ENCODE measurements around the gene MRPL51. TPM values are rescaled to one million over a fixed set of nuclear protein-coding genes. Genes with fewer than 3 reads are reported as not detected.
A peak's percentile ranks its signal among the peaks of the same experiment; 100 is the strongest.

MRPL51 gene
- total RNA-seq, 1 donor from 2014 or later, result 202 TPM

DNA sequence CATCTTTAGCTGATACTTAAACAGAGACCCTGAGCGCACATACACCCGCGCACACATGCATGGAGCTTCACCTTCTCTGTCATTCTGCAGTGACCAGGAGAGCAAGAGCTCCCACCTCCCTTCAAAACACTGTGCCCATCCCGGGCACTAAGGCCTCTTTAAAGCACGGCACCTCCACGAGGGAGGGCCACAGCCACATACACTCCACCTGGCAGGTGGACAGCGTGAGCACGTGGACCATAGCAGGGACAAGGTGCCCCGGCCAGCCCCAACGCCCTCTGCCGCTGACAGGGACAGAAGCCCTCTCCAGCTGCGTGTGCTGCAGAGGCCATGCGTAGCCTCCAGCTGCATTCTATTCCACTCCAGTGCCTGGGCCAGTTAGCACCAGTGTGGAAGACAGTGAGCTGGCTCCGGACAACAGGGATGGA is 46.7 kb upstream of the MRPL51 start:
- peak overlapping the region; percentile 45 for H3K4me2 ChIP-seq (ENCODE audit: low read length)
- no peak for FAIRE-seq
- peaks cover 34% of the 10 kb centered on the region for H3K4me1 ChIP-seq (ENCODE audit: insufficient read depth, low read length)
- Mint-ChIP-seq H3K27me3 (ENCODE audit: low read depth, unreplicated experiment) (no peaks in the 10 kb centered on the region), H3K4me1 (ENCODE audit: low read depth, unreplicated experiment) (peaks cover 22% of the 10 kb centered on the region), H3K27ac (ENCODE audit: unreplicated experiment) (peak overlapping the region; percentile 87), H3K36me3 (ENCODE audit: low read depth, unreplicated experiment) (peaks cover 31% of the 10 kb centered on the region), H3K9me3 (ENCODE audit: unreplicated experiment) (no peaks in the 10 kb centered on the region), H3K4me3 (ENCODE audit: unreplicated experiment) (peak overlapping the region; percentile 89)
- no peak overlapping the region for H2AFZ ChIP-seq (ENCODE audit: low read depth, low read length)
- DNase-seq (ENCODE audit: low read depth), result no peak
- no peaks in the 10 kb centered on the region for H3K27me3 ChIP-seq (ENCODE audit: insufficient read depth, low read length)
- peak overlapping the region; percentile 11 for H3K27ac ChIP-seq (ENCODE audit: low read depth, low read length)
- TF ChIP-seq CTCF (IDR thresholded peaks at IDR 0.05; ENCODE audit: insufficient read depth, low read depth, low read length) (no peak), EZH2 (IDR thresholded peaks at IDR 0.05; ENCODE audit: insufficient read depth, low read length) (no peak)
- H3K79me2 ChIP-seq (ENCODE audit: insufficient read depth, low read length), result peaks cover 53% of the 10 kb centered on the region
- no peak overlapping the region for H3K9ac ChIP-seq (ENCODE audit: low read length)
- no peak overlapping the region for H3K4me3 ChIP-seq (ENCODE audit: insufficient read depth, low read depth, low read length)
- H3K9me3 ChIP-seq (ENCODE audit: insufficient read depth, low read depth, low read length), result no peaks in the 10 kb centered on the region
- peaks cover 65% of the 10 kb centered on the region for H4K20me1 ChIP-seq (ENCODE audit: insufficient read depth, low read length)
- peaks cover 37% of the 10 kb centered on the region for H3K36me3 ChIP-seq (ENCODE audit: insufficient read depth, low read length)

DNA sequence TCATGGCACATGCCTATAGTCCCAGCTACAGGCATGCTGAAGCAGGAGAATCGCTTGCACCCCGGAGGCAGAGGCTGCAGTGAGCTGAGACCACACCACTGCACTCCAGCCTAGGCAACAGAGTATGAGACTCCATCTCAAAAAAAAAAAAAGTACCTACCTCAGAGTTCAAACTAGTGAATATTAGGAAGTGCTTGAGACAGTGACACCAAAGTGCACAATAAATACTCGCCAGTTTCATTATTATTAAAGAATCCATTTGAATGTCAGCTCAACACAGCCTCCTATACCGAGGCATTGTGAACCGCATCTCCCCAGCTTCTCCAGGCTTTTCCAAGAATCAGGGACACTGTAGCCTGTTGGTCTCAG is 46.2 kb upstream of the MRPL51 start:
- H3K4me3 Mint-ChIP-seq (ENCODE audit: unreplicated experiment), result peak overlapping the region; percentile 89
- Histone ChIP-seq H3K27ac (ENCODE audit: low read depth, low read length) (no peak overlapping the region), H2AFZ (ENCODE audit: low read depth, low read length) (no peak overlapping the region), H3K79me2 (ENCODE audit: insufficient read depth, low read length) (peaks cover 53% of the 10 kb centered on the region), H3K4me2 (ENCODE audit: low read length) (no peak overlapping the region), H3K27me3 (ENCODE audit: insufficient read depth, low read length) (no peaks in the 10 kb centered on the region), H3K4me3 (ENCODE audit: insufficient read depth, low read depth, low read length) (no peak overlapping the region), H3K9me3 (ENCODE audit: insufficient read depth, low read depth, low read length) (no peaks in the 10 kb centered on the region), H3K4me1 (ENCODE audit: insufficient read depth, low read length) (peaks cover 34% of the 10 kb centered on the region), H3K36me3 (ENCODE audit: insufficient read depth, low read length) (peaks cover 33% of the 10 kb centered on the region), H3K9ac (ENCODE audit: low read length) (no peak overlapping the region), H4K20me1 (ENCODE audit: insufficient read depth, low read length) (peaks cover 67% of the 10 kb centered on the region)
- FAIRE-seq (no peak), DNase-seq (ENCODE audit: low read depth) (no peak)
- peaks cover 31% of the 10 kb centered on the region for H3K36me3 Mint-ChIP-seq (ENCODE audit: low read depth, unreplicated experiment)
- H3K27ac Mint-ChIP-seq (ENCODE audit: unreplicated experiment), result peak overlapping the region; percentile 87
- H3K9me3 Mint-ChIP-seq (ENCODE audit: unreplicated experiment), result no peaks in the 10 kb centered on the region
- no peak for TF ChIP-seq EZH2 (IDR thresholded peaks at IDR 0.05; ENCODE audit: insufficient read depth, low read length)
- TF ChIP-seq CTCF (IDR thresholded peaks at IDR 0.05; ENCODE audit: insufficient read depth, low read depth, low read length), result no peak
- H3K27me3 Mint-ChIP-seq (ENCODE audit: low read depth, unreplicated experiment), result no peaks in the 10 kb centered on the region
- peaks cover 22% of the 10 kb centered on the region for H3K4me1 Mint-ChIP-seq (ENCODE audit: low read depth, unreplicated experiment)

DNA sequence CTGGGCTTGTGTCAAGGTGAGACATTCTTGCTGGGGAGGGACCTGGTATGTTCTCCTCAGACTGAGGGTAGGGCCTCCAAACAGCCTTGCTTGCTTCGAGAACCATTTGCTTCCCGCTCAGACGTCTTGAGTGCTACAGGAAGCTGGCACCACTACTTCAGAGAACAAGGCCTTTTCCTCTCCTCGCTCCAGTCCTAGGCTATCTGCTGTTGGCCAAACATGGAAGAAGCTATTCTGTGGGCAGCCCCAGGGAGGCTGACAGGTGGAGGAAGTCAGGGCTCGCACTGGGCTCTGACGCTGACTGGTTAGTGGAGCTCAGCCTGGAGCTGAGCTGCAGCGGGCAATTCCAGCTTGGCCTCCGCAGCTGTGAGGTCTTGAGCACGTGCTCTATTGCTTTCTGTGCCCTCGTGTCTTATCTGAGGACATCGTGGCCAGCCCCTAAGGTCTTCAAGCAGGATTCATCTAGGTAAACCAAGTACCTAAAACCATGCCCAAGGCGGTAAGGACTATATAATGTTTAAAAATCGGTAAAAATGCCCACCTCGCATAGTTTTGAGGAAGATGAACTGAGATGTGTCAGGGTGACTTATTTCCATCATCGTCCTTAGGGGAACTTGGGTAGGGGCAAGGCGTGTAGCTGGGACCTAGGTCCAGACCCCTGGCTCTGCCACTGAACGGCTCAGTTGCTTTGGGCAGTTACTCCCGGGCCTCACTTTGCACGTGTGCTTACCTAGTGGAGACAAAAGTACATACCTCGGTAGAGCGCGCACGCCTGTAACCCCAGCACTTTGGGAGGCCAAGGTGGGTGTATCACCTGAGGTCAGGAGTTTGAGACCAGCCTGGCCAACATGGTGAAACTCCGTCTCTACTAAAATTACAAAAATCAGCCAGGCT is 45.6 kb upstream of the MRPL51 start:
- Histone ChIP-seq H3K4me3 (ENCODE audit: insufficient read depth, low read depth, low read length) (no peak overlapping the region), H3K27ac (ENCODE audit: low read depth, low read length) (peak overlapping the region; percentile 35), H3K4me1 (ENCODE audit: insufficient read depth, low read length) (peaks cover 39% of the 10 kb centered on the region), H3K4me2 (ENCODE audit: low read length) (peak overlapping the region; percentile 1), H4K20me1 (ENCODE audit: insufficient read depth, low read length) (peaks cover 67% of the 10 kb centered on the region), H3K36me3 (ENCODE audit: insufficient read depth, low read length) (peaks cover 32% of the 10 kb centered on the region), H2AFZ (ENCODE audit: low read depth, low read length) (no peak overlapping the region), H3K9me3 (ENCODE audit: insufficient read depth, low read depth, low read length) (no peaks in the 10 kb centered on the region), H3K27me3 (ENCODE audit: insufficient read depth, low read length) (no peaks in the 10 kb centered on the region), H3K9ac (ENCODE audit: low read length) (peak overlapping the region; percentile 36), H3K79me2 (ENCODE audit: insufficient read depth, low read length) (peaks cover 52% of the 10 kb centered on the region)
- no peak for FAIRE-seq
- peak overlapping the region; percentile 87 for H3K27ac Mint-ChIP-seq (ENCODE audit: unreplicated experiment)
- no peaks in the 10 kb centered on the region for H3K27me3 Mint-ChIP-seq (ENCODE audit: low read depth, unreplicated experiment)
- H3K4me1 Mint-ChIP-seq (ENCODE audit: low read depth, unreplicated experiment), result peaks cover 22% of the 10 kb centered on the region
- H3K4me3 Mint-ChIP-seq (ENCODE audit: unreplicated experiment), result peak overlapping the region; percentile 89
- H3K36me3 Mint-ChIP-seq (ENCODE audit: low read depth, unreplicated experiment), result peaks cover 31% of the 10 kb centered on the region
- H3K9me3 Mint-ChIP-seq (ENCODE audit: unreplicated experiment), result no peaks in the 10 kb centered on the region
- DNase-seq (ENCODE audit: low read depth), result peak; percentile 45
- TF ChIP-seq CTCF (IDR thresholded peaks at IDR 0.05; ENCODE audit: insufficient read depth, low read depth, low read length), result no peak
- TF ChIP-seq EZH2 (IDR thresholded peaks at IDR 0.05; ENCODE audit: insufficient read depth, low read length), result no peak

Measured in astrocyte (in vitro differentiated cells and primary cell).